GM19035 (cell line): ENCODE data around the gene OR2T3.
"Not testable (repeated sequence)": the region's sequence is repeated elsewhere in the genome, so short reads cannot be mapped to it uniquely, and the experiment has no call there.

Experiments
- ATAC-seq: cut with Tn5 transposase; IDR thresholded peaks from one replicate; pipeline ENCODE4 v1.9.1; 2021; ENCODE audit not compliant: unreplicated experiment

OR2T3 gene, protein sequence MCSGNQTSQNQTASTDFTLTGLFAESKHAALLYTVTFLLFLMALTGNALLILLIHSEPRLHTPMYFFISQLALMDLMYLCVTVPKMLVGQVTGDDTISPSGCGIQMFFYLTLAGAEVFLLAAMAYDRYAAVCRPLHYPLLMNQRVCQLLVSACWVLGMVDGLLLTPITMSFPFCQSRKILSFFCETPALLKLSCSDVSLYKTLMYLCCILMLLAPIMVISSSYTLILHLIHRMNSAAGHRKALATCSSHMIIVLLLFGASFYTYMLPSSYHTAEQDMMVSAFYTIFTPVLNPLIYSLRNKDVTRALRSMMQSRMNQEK

DNA sequence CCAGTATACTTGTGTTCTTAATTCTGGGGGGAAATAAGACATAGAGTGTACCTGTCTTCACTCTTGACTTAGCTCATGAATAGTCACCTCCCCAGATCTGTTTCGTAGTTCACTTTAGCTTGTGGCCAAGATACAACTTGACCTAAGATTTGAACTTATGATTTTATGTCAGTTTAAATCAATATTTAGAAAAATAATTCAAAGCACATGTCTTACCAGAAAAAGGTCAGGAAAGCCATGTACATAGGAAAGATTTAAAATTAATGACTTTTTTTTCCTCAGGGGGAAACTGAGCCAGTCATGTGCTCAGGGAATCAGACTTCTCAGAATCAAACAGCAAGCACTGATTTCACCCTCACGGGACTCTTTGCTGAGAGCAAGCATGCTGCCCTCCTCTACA lies at the start of gene OR2T3:
OR2T3 (plus strand) TSS at position 301 of the 400 bp plus-strand sequence; CDS start at position 301, 0 bp downstream.
- not testable (repeated sequence) for ATAC-seq

DNA sequence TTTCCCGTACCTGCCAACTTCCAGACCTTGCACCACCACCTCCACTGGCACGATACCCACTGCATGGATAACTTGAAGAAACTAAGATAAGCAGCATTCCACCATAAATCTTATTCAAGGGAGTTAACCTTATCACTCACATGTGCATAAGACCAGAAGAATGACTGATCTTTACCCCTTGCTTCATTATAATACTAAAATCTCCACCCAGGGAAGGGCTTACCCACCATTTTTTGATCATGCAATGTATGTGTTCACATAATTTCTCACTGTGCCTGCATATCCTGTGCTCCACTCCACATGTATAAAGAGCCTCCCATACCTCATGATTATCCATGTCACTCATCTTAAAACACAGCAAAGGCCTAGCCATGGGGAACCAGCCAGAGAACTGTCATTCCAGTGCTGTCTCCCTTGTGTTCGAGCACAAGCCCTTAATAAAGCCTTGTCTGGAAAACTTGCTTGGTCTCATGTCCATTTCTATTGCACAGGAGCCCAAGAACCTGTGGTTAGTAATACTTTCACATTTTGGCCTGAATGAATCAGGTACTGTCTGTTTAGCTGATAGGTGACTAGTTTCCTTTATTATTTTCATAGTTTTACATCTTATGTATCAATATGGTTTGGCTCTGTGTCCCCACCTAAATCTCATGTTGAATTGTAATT lies 45.5 kb upstream of the OR2T3 start:
- ATAC-seq, result peak; percentile 47

DNA sequence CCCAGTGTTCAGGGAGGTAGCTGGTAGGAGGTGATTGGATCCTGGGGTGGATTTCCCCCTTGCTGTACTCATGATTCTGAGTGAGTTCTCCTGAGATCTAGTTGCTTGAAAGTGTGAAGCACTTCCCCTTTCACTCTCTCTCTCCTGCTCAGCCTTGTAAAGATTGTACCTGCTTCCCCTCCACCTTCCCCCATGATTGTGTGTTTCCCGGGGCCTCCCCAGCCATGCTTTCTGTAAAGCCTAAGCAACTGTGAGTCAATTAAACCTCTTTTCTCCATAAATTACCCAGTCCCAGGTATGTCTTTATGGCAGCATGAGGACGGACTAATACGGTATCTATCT lies 45.0 kb upstream of the OR2T3 start:
- ATAC-seq, result peak; percentile 84

DNA sequence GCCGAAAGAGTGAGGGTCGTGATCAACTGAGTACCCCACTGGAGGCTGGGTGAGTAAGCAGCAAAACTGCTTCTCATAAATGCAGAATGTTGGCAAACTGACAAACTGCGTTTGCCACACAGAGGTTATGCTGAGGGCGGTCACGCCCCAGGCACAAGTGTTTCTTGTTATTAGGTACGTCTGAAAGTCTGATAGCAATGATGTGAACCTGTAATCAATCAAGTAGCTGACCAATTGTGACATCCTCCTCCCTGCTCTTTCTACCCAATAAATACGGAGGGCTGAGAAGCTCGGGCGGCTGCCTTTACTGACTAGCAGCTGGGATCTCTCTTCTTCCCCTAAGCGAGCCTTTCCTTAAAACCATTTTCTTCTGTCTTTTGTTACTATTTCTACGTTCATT lies 41.5 kb upstream of the OR2T3 start:
- not testable (repeated sequence) for ATAC-seq

DNA sequence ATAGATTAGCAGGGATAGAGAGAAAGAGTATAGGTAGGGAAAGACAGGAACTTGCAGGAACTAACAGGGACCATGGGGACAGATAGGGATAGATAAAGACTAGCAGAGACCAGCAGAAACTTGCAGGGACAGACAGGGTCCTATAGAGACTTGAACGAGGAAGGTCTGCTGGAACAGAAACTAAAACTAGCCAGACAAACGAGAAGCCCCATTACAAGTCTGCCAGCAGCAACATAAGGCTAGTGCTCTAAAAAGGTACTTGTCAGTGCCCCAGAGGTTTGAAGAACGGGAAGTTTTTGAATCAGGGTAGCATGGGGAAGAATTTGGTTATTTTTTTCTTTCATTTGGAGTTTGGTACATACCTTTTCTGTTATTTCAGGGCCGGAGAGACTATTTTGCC lies 41.0 kb upstream of the OR2T3 start:
- peak; percentile 50 for ATAC-seq

DNA sequence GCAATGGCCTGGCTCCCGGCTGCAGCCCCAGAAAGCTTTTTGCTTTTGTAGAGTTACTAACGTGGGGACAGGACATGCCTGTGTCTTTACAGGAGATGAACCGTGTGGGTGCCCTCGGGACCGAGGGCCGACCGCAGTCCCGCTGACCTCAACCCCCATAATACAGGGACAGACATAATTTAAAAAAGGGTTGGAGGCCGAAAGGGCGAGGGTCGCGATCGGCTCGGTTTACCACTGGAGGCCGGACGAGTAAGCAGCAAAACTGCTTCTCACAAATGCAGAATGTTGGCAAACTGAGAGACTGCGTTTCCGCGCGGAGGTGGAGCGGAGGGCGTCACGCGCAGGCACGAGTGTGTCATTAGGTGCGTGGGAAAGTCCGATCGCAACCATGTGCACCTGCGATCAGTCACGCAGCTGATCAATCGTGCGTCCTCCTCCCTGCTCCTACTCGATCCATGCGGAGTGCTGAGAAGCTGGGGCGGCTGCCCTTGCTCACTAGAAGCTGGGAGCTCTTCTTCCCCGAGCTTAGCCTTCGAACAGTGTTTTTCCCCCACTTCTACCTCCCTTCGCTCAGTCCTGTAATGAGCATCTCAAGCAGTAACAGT lies 39.2 kb upstream of the OR2T3 start:
- not testable (repeated sequence) for ATAC-seq

DNA sequence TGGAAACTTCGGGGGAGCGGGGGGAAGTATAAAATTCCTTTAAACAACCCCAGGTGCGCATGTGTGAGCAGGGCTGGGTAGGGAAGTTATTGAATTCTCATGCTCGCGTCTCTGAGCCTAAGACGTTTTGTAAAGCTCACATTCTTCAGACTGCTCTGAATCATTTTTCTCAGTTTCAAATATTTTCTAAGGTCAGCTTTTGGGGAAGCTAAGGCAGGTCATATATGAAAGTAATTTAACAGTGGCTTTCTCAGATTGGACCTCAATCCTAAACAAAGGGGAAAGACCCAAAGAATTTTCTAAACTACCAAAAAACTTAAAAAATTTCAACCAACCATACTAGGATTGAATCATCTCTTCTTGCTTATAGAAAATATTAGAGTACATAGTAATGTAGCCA lies 38.2 kb upstream of the OR2T3 start:
- ATAC-seq, result not testable (repeated sequence)

DNA sequence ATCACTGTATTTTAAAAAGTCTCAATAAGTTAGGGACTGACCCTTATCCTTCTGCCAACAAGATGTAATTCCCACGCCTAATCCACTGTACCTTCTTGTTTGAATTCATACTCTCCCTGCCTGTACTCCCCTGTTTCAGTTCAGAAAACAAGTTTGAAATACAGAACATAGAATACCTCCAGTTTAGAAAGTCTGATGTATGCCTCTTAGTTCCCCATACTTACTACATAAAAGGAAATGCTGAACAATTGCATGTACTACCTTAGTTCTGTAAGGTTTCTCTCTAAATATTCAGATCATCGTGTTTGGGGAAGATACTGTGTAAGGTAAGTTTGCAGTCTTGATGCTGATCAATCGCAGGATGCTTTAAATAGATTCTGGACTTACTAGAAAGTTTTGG lies 36.8 kb upstream of the OR2T3 start:
- peak; percentile 45 for ATAC-seq

DNA sequence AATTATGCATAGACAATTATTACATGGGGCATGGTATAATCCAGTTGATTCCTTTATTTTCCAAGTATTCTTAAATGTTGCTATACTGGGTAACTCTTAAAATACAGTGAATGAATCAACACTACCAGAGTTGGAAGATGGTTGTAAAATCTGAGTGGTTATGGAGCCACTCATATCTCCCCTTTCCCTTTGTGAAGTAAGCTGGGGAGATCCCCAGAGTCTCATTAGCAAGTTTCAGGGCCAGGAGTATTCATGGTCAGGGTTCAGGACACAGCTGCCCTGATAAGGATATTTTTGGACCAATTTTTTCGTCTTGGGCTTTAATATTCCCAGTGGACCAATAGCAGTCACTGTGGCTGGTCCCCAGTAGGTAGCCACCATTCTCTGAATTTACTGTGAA lies 34.5 kb upstream of the OR2T3 start:
- ATAC-seq, result not testable (repeated sequence)

DNA sequence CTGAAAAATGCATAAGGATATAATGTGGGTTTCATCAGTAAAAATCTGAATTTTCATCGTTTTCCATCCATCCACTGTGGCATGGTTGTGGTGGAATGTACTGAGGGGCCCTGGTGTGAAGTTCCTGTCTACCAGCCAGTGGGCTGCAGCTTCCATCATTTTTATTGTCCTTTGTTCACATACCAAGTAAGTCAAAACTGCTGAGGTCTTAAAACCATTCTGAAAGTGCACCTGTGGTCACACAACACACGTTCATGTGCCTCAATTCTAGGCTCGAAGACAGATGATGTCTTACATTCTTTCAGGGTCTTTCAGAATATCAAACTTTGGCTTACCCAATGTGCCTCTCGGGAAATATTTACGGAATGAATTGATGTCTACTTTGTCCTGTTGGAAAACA lies 33.9 kb upstream of the OR2T3 start:
- not testable (repeated sequence) for ATAC-seq

DNA sequence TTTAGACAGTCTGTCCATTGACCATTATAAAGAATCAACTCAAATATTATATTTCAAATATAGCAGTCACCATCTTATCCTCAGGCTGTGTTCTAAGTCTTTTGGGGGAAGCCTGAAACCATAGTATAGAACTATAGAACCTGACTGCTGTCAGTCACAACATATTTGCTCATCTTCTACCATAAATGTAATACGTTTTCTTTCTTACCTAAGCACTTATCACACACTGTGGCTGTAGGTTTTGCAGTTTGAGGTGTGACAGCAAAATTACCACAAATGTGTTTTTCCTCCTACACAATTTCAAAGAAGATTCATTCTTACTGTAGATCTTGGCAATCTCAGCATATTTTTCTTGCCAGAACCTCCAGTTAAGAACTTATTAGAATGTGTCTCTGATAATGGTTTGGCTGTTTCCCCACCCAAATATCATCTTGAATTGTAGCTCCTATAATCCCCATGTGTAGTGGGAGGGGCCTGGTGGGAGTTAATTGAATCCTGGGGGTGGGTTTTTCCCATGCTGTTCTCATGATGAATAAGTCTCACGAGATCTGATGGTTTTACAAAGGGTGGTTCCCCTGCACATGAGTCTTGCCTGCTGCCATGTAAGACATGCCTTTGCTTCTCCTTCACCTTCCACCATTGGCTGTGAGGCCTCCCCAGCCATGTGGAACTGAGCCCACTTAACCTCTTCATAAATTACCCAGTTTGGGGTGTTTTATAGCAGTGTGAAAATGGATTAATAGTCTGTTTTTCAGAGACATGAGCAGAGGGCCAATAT lies 30.5 kb upstream of the OR2T3 start:
- not testable (repeated sequence) for ATAC-seq

DNA sequence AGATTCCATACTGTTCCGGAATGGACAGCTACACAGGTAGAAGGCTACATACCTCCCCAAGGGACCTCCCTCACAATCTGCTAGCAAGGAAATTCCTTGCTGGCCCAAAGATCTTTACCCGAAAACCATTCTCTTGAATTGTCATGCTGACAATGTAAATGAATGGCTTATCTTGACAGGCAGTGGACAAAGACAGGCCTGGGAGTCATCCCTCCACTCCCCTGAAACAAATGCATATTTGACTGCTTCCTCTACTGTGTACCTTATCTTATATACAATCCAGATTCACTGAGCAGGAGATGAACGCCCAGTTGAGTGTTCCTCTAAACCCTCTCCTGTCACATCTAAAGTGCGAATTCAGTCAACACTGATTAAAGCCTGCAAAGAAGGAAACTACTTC lies 28.5 kb upstream of the OR2T3 start:
- ATAC-seq, result not testable (repeated sequence)

DNA sequence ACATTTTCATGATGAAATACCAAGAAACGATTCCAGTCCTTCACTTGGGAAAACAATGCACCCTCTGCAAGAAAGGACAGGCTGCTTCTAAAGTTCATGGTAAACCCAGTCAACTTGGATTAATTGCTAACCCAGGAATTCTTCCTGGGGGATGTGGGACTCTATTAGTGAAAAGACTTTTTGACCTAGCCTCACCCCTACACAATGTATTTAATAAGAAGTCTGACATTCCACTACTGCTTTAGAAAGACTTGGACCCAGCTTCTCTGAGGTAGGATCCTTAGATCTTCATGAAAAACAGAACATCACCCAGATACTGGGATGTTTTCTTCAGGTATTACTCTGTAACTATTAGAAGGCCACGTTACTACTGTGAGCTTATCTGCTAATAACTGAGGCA lies 27.8 kb upstream of the OR2T3 start, which contains the start of gene OR2T2:
OR2T2 (plus strand) TSS at position 239 of the 400 bp plus-strand sequence. CDS start 7,161 bp downstream, outside the sequence.
- not testable (repeated sequence) for ATAC-seq

DNA sequence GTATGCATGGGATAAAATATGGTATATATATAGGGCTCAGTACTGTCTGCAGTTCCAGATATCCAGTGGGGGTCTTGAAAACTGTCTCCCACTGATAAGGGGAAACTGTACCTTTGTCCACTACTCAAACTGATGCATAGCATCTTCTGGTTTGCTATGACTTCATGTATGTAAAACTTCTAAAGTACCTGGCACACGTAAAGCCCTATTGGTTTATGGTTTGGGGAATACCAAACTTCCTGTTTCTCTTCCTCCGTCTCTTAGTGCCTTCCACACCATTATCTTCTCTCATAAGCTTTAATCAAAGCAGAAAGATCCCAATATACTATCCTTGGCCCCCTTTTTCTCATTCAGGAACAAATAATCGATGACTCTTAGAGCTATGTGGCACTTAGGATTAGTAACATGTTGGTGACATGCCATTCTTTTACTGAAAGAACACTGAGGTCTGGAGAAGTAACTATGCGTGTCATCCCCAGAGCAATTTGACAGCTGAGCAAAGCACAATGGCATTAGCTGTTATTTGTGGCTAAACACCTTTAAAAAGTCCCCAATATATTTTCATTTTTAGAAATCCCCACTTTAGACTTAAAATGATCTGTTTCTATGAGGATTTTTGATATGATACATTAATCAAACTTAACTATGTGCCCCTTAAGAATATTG lies 24.6 kb upstream of the OR2T3 start:
- peak; percentile 49 for ATAC-seq

DNA sequence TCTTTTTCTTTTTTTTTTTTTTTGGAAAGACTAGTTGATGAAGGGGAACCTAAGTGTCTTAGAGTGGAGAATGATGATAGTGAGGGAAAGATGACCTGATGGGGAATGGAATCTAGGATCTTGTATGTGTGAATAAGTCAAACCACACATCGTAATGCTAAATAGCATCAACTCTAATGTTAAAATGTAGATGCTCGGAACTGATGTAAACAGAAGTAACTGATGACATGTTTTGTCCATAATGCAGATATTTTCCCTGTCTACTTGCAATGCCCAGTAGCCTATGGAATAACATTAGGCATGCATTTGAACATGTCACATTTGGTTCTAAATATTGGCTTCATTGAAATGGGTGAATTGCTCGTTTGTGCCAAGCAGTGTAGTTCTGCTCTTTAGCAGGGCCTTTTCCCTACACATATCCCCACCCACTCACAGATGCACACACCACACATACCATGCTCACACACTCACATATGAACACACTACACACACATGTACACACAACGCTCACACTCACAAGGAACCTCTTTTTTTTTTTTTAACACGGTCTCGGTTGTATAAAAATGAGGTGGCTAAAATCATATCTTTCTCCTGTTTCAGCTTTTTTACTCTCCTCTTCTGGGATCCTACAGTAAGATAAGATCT lies 23.2 kb upstream of the OR2T3 start:
- not testable (repeated sequence) for ATAC-seq

DNA sequence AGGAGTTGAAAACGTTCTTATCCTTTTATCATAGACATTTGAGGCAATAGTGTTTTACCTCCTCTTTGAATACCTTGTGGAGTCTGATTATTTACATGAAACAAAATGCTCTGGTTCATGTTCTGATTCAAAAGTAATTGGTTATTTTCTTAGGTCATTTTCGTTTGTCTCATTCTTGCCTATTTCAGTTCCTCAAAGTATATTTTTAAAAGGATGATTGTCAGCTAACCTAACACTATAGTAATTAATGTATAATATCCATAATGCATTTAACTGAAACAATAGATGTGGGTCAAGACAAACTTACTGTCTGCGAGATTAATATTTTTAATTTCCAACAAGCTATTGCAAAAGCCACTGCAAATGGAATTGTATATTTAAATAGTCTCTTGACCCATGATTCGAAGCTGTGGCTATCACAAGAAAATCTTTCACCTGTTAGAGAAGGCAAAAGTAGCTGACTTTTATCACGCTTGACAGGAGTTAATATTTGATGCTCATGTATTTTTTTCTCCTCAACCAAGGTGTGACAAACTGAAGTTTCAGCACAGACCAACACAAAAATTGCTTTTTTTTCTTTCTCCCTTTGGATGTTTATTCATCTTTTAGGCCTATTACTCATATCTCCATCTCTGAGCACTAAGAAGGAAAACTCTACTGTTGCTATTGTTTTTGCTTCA lies 22.5 kb upstream of the OR2T3 start:
- ATAC-seq, result peak; percentile 58

DNA sequence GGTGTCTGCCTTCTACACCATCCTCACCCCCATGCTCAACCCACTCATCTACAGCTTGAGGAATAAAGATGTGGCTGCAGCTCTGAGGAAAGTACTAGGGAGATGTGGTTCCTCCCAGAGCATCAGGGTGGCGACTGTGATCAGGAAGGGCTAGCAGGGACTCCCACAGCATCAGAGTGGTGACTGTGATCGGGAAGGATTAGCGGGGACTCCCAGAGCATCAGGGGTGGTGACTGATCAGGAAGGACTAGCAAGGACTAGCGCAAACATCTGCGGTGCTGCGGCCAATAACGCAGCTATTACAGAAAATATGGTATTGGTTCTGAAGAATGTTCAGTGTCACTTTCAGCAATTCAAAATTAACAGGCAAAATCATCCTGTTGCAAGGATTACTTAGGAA lies 19.5 kb upstream of the OR2T3 start:
- not testable (repeated sequence) for ATAC-seq

DNA sequence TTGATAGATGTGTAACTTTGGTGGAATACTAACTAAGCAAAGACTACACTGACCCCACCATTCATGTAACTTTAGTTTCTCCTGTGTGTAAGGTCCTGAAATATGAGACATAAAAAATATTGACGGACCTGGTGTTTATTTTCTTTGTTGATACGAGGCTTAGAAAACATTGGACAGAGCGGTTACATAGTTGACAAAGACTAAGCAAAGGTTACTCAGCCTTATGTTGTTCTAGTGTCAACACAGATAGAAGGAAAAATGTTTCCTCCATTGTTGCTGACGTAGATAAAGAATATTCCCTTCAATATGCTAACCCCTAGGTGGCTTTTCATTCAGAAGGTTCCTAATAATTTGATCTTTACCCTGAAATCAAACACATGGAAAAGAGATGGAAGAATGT lies 18.1 kb upstream of the OR2T3 start:
- not testable (repeated sequence) for ATAC-seq

DNA sequence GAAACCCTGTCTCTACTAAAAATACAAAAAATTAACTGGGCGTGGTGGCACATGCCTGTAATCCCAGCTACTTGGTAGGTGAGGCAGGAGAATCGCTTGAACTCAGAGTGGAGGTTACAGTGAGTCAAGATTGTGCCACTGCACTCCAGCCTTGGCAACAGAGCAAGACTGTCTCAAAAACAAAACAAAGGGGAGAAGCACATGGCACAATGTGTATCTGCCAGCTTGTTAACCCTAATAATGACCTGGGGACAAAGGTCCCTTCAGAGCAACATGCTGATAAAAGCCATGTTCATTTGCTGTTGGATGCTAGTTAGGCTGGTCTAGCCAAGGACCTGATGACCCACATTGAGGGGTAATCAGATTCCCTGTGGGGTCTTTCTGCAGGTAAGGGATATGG lies 16.5 kb upstream of the OR2T3 start:
- not testable (repeated sequence) for ATAC-seq

DNA sequence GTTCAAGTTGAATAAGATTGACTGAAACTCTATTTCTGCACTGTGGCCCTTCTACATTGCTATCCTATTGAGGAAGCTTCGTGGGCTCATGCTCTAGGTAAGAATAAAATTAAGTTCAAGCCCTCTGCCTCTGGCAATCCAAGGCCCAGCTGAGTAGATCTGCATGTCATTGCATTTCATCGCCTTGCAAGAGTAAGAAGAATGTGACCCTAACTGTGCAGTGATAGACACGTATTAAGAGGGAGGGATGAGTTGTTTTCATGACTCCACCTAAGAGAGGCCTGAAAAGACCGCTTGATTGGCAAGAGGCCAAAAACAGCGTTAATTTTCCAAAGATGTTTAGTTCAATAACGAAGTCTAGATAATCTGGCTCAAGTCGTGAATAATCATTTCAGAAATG lies 14.0 kb upstream of the OR2T3 start:
- not testable (repeated sequence) for ATAC-seq
